Neutrophil (primary cell): Measurements from ENCODE around the gene PPP6R3.
"Not testable (repeated sequence)": the region's sequence is repeated elsewhere in the genome, so short reads cannot be mapped to it uniquely, and the experiment has no call there.

Source experiments
- H3K27ac ChIP-seq: fragments of 200-600 bp; sonication (generic); 2 replicates; pipeline ENCODE4 v1.5.1; 2016; ENCODE audit warnings: mild to moderate bottlenecking, moderate library complexity
- H3K27me3 ChIP-seq: fragments of 200-600 bp; sonication (generic); 2 replicates; pipeline ENCODE4 v1.6.0; 2016; ENCODE audit warnings: mild to moderate bottlenecking
- H3K36me3 ChIP-seq: fragments of 200-600 bp; sonication (generic); 2 replicates; pipeline ENCODE4 v1.5.1; 2017
- H3K4me1 ChIP-seq, 2 experiments: fragments of 200-600 bp in 1 of 2; sonication (generic) in 1 of 2; 1 replicate in 1 of 2; 2 replicates in 1 of 2; pipeline versions ENCODE4 v1.5.1 to v1.6.1; 2013 to 2016; ENCODE audit warnings: low read depth in 1 of 2, low read length in 1 of 2, mild to moderate bottlenecking in 1 of 2, moderate library complexity in 1 of 2; ENCODE audit not compliant: control insufficient read depth in 1 of 2, insufficient read depth in 1 of 2
- H3K4me3 ChIP-seq, 2 experiments: fragments of 200-600 bp in 1 of 2; sonication (generic) in 1 of 2; 1 replicate in 1 of 2; 2 replicates in 1 of 2; pipeline ENCODE4 v1.5.1; 2013 to 2016; ENCODE audit warnings: low read depth in 1 of 2, low read length in 1 of 2, mild to moderate bottlenecking in 1 of 2, moderate library complexity in 1 of 2
- H3K9me3 ChIP-seq: fragments of 200-600 bp; sonication (generic); 2 replicates; pipeline ENCODE4 v1.5.1; 2016
- CTCF ChIP-seq: fragments of 200-600 bp; sonication (generic); IDR thresholded peaks from 2 replicates; pipeline ENCODE4 v1.5.1; 2016; ENCODE audit warnings: antibody characterized with exemption

The PPP6R3 gene

GRCh38 chr11:68632375-68632774 lies 171.8 kb downstream of the PPP6R3 start:
- H3K4me1 ChIP-seq, result peaks cover 0 to 14% of the 10 kb centered on the region in 2 experiments
- H3K27me3 ChIP-seq, H3K9me3 ChIP-seq, H3K27ac ChIP-seq, H3K36me3 ChIP-seq, H3K4me3 ChIP-seq: not testable (repeated sequence)

GRCh38 chr11:68632802-68633201 lies 172.2 kb downstream of the PPP6R3 start:
- Histone ChIP-seq H3K9me3 (no peaks in the 10 kb centered on the region), H3K27ac (no peak overlapping the region), H3K4me3 (no peak overlapping the region), H3K27me3 (peaks cover 10% of the 10 kb centered on the region), H3K36me3 (no peaks in the 10 kb centered on the region), H3K4me1 (peaks cover 0 to 16% of the 10 kb centered on the region in 2 experiments)
- no peak for TF ChIP-seq CTCF

GRCh38 chr11:68634606-68635005 lies 174.1 kb downstream of the PPP6R3 start:
- not testable (repeated sequence) for H3K4me3 ChIP-seq, H3K27ac ChIP-seq, H3K9me3 ChIP-seq, H3K36me3 ChIP-seq, H3K27me3 ChIP-seq
- peaks cover 0 to 16% of the 10 kb centered on the region in 2 experiments for H3K4me1 ChIP-seq

GRCh38 chr11:68635172-68635571 lies 174.6 kb downstream of the PPP6R3 start:
- H3K27me3 ChIP-seq, H3K4me3 ChIP-seq, H3K36me3 ChIP-seq, H3K27ac ChIP-seq, H3K9me3 ChIP-seq: not testable (repeated sequence)
- H3K4me1 ChIP-seq, result peaks cover 0 to 16% of the 10 kb centered on the region in 2 experiments

GRCh38 chr11:68635883-68636282 lies 175.3 kb downstream of the PPP6R3 start:
- H3K27ac ChIP-seq, H3K27me3 ChIP-seq, H3K36me3 ChIP-seq, H3K9me3 ChIP-seq, H3K4me3 ChIP-seq: not testable (repeated sequence)
- H3K4me1 ChIP-seq, result peaks cover 0 to 16% of the 10 kb centered on the region in 2 experiments

GRCh38 chr11:68639322-68639721 lies 178.8 kb downstream of the PPP6R3 start:
- not testable (repeated sequence) for H3K9me3 ChIP-seq, H3K4me3 ChIP-seq, H3K27me3 ChIP-seq, H3K27ac ChIP-seq, H3K36me3 ChIP-seq
- H3K4me1 ChIP-seq, result peaks cover 0 to 16% of the 10 kb centered on the region in 2 experiments

GRCh38 chr11:68641880-68642279 lies 181.3 kb downstream of the PPP6R3 start:
- Histone ChIP-seq H3K27ac (no peak overlapping the region), H3K4me3 (no peak overlapping the region), H3K4me1 (peaks cover 0 to 4% of the 10 kb centered on the region in 2 experiments), H3K27me3 (peaks cover under 1% of the 10 kb centered on the region), H3K36me3 (no peaks in the 10 kb centered on the region), H3K9me3 (peaks cover 1% of the 10 kb centered on the region)
- TF ChIP-seq CTCF, result no peak

- Histone ChIP-seq H3K27ac (no peak overlapping the region), H3K4me1 (no peaks in the 10 kb centered on the region), H3K36me3 (no peaks in the 10 kb centered on the region), H3K9me3 (peaks cover 5% of the 10 kb centered on the region), H3K4me3 (no peak overlapping the region), H3K27me3 (peaks cover 16% of the 10 kb centered on the region)
- TF ChIP-seq CTCF, result no peak
These were observed 183.0 kb downstream of the PPP6R3 start for GRCh38 chr11:68643585-68643984.
